GM18517 (cell line): ENCODE data around the gene DHRS3.
"Not testable (repeated sequence)": the region's sequence is repeated elsewhere in the genome, so short reads cannot be mapped to it uniquely, and the experiment has no call there.

Experiments
- ATAC-seq: cut with Tn5 transposase; IDR thresholded peaks from one replicate; pipeline ENCODE4 v1.9.1; 2021; ENCODE audit warnings: mild to moderate bottlenecking, moderate library complexity; ENCODE audit not compliant: unreplicated experiment

The DHRS3 gene, protein sequence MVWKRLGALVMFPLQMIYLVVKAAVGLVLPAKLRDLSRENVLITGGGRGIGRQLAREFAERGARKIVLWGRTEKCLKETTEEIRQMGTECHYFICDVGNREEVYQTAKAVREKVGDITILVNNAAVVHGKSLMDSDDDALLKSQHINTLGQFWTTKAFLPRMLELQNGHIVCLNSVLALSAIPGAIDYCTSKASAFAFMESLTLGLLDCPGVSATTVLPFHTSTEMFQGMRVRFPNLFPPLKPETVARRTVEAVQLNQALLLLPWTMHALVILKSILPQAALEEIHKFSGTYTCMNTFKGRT

DNA sequence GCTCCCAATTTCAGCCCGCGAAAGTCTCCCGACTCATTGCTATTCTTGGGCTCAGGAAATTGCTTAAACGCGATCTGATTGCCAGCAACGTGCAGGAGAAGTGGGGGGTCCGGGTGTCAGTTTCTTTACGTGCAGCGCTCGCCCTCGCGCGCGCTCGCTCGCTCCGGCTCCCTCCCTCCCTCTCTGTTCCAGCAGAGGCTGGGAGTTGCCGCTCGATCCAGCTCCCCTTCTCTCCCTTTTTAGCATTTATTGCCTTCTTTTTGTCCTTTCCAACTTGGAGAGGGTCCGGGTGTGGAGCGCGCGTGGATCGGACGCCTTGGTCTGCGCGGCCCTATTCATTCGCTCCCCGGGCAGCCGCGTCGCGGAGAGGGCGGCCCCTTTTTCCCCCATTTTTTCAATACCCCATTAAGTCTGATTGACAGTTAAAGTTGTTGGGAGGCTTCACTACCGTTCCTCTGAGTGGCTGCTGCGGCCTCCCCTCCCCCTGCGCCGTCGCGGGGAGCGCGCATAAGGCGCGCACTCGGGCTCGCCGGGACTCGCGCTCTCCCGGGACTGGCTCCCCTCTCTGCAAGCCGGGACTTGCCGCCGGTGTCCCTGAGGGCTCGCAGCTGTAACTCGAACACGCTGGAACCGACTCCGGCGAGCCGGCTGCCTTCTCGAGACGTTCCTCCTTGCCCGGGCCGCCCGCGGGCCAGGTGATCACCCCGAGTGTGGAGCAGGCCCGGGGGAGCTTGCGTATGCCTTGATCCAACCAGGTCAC is at the start of gene DHRS3:
Gene DHRS3, minus strand, starts transcription at position 310 of the 760 bp plus-strand sequence. CDS start 862 bp downstream, outside the sequence.
- ATAC-seq = no peak

- ATAC-seq = no peak
Measured at GRCh38 chr1:12666141-12666735, 48.2 kb upstream of the DHRS3 start.

- no peak for ATAC-seq
Measured at GRCh38 chr1:12665511-12665910, 47.5 kb upstream of the DHRS3 start.

DNA sequence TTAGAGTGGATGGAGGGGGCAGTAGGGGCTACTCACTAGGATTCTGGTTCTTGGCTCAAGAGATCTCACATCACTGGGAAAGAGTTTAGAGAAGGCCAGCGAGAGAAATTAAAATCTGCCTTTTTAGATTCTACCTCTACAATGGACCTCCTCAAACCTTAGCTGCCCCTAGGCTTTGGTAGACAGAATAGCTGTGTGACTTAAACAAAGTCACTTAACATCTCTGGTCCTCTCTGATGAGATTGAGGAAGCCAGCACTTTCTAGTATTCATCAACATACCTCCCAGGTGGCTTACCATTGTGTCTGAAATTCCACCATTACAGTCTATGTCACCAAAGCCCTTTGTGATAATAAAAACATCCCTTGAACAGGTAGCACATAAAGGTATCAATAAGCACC is 44.5 kb upstream of the DHRS3 start:
- ATAC-seq = no peak

- no peak for ATAC-seq
Measured at GRCh38 chr1:12661606-12662219, 43.7 kb upstream of the DHRS3 start.

GRCh38 chr1:12658531-12659453 is 40.8 kb upstream of the DHRS3 start:
- ATAC-seq = no peak

DNA sequence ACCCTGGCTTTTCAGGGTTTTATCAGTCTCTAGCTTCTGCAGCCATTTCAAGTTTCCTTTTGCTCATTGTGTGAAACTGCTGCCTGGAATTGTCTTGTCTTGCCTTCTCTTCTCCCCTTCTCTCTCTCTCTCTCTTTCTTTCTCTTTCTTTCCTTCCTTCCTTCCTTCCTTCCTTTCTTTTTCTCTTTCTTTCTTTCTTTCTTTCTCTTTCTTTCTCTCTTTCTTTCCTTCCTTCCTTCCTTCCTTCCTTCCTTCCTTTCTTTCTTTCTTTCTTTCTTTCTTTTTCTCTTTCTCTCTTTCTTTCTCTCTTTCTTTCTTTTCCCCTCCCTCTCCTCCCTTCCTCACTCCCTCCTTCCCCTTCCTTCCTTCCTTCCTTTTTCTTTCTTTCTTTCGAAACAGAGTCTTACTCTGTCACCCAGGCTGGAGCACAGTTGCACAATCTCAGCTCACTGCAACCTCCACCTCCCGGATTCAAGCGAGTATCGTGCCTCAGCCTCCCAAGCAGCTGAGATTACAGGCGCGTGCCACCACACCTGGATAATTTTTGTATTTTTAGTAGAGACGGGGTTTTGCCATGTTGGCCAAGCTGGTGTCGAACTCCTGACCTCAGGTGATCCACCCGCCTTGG is 40.0 kb upstream of the DHRS3 start:
- not testable (repeated sequence) for ATAC-seq

DNA sequence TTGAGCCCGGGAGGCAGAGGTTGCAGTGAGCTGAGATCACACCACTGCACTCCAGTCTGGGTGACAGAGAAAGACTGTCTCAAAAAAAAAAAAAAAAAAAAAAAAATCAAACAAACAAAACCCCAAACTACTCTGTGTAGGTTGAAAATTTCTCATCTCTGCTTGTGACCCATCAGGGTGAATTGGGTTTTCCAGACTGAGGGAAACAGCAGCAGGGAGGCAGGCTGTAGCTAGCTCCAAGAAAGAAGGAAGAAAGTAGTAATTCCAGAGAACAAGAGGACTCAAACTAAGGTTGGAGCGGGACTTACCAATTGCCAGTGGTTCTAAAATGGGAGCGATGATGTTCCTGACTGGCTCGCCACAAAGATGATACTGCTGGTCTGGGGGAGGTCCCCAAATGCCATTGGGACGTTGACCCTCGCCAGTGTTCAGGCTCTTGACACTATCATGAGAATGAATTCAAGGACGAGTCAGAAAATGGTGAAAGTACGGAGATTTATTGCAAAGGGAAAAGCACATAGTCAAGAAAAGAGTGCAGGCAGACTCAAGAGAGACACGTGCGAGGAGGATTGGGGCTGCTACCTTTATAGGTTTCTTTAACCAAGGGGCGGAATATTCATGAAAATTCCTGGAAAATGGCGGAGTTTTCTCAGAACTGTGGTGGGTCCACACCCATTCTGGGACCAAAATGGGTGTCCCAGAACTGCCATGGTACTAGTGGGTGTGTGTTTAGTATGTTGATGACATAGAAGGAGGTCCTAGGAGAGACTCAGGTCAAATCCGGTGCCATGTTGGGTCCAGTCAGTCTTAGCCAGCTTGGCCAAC is 39.3 kb upstream of the DHRS3 start:
- no peak for ATAC-seq

GRCh38 chr1:12656575-12656974 is 38.6 kb upstream of the DHRS3 start:
- ATAC-seq = no peak

DNA sequence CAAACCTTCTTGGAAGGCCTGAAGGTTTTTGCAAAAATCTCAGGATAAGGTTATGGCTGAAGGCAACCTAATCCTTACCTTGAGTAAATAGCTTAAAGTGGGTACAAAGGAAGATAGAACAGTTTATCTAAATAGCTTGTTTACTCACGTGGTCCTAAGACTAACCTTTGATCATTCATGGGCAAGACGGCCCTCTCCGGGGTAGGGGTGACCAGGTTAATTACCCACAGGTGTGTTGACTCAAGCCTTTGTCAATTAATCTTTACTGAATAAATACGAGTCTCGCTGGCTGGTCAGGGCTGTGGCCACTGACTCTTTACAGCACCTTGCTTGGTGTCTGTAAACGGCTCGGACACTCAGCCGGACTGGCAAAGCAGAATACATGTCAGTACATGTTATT is 36.6 kb upstream of the DHRS3 start:
- ATAC-seq = no peak

GRCh38 chr1:12654004-12654567 is 36.1 kb upstream of the DHRS3 start:
- no peak for ATAC-seq

DNA sequence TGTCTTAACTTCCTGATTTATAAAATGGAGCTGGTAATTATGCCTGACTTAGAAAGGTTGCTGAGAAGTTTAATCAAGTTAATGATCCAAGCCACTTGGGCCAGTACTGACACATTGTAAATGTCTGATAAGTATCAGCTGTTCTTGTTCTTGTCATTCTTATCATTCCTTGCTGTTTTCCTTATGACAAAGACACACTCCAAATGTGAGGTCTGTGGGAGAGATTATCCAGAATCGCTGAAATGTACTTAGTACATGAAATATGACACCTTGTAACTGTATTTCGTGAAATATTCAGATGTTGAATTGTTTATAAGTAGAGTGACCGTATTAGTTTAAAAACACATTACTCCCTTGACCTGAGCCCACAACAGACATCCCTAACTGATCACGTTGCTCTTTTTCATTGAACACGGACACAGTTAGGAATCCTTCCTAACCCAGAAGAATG is 32.0 kb upstream of the DHRS3 start:
- no peak for ATAC-seq

GRCh38 chr1:12648741-12649140 is 30.7 kb upstream of the DHRS3 start:
- ATAC-seq = no peak

DNA sequence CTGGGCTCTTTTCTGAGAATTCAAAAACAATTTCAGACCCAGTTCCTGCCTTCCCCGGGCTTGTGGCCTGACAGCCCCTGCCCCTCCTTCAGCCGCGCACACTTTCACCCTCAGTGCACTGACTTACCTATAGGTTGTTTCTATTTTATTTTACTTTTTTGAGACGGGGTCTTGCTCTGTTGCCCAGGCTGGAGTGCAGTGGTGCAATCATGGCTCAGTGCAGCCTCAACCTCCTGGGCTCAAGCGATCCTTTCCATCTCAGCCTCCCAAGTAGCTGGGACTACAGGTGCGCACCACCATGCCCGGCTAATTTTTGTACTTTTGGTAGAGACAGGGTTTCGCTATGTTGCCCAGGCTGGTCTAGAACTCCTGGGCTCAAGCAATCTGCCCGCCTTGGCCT is 27.4 kb upstream of the DHRS3 start:
- not testable (repeated sequence) for ATAC-seq

DNA sequence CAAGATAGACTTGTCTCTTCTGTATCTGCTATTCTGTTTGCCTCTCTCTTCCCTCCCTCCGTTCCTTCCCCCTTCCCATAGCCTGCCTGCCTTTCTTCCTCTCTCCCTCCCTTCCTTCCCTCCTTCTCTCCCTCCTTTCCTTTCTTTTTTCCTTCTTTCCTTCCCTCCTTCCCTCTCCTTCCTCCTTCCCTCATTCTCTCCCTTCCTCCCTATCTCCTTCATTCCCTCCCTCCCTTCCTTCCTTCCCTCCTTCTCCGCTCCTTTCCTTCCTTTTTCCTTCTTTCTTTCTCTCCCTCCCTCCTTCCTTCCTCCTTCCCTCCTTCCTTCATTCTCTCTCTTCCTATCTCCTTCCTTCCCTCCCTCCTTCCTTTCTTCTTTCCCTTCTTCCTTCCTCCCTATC is 26.8 kb upstream of the DHRS3 start:
- no peak for ATAC-seq

DNA sequence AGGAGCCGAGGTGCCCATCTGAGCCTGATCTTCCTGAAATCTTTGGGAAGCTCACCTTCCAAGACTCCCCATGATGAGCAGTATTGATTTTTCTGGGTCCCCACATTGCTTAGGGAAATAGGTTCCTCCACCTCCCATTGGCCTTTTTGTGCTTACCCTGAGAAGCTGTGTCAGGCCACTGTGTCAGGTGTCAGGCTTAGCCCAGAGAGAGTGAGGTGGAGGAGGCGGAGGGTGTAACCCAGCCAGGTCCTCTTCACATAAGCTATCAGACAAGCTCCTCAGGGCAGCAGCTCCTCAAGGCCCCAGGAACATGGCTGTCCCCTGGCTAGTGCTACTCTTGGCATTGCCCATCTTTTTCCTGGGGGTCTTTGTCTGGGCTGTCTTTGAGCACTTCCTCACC is 26.2 kb upstream of the DHRS3 start:
- ATAC-seq = no peak

GRCh38 chr1:12643785-12644184 is 25.8 kb upstream of the DHRS3 start, which contains the start of gene AADACL4:
Gene AADACL4 (plus strand): TSS chr1:12644085. CDS start chr1:12644547, 462 bp downstream.
- ATAC-seq = no peak

DNA sequence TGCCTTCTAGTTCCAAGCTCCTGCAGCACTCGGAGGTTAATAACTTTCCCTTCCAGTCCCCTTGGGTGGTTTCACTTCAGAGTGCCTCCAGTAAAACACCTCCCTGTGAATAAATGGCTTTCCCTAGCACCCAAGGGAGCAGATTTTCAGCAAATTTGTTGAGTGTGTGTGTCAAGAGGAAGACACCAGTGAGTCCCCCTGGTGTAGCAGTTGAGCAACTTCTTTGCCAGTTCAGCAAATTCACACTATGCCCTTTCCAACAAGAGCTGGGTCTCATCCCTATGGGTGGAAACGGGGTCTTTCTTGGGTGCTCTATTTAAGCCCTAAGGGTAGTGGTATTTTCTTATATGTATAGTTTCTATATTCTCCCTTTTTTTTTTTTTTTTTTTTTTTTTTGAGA is 25.1 kb upstream of the DHRS3 start:
- no peak for ATAC-seq

DNA sequence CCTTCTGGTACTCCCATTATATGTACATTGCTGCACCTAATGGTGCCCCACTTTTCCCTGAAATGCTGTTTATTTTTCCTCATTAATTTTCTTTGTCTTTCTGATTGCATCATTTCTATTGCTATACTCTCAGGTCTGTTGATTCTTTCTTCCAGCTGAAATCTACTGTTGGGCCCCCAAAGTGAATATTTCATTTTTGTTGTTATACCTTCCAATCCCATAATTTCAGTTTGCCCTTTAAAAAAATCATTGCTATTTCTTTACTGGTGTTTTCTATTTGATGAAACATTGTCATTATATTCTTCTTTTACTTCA is 22.9 kb upstream of the DHRS3 start:
- no peak for ATAC-seq
